Keratinocyte (primary cell): ENCODE results near the gene GRK3.

Experiments used
- EZH2 ChIP-seq: IDR thresholded peaks from one replicate; pipeline ENCODE4 v1.6.1; 2012; ENCODE audit warnings: inconsistent platforms, mild to moderate bottlenecking, low read length, moderate library complexity
- TF ChIP-seq, protein P1 (sequence below), 3 experiments: IDR thresholded peaks in 1 of 3; conservative IDR thresholded peaks in 1 of 3; optimal IDR thresholded peaks in 1 of 3; 2 replicates in 2 of 3; 3 replicates in 1 of 3; pipeline versions ENCODE3 to v1.5.1; 2011; ENCODE audit warnings: low read length in 3 of 3, mild to moderate bottlenecking in 3 of 3, moderate library complexity in 2 of 3, control low read depth in 1 of 3, inconsistent platforms in 1 of 3; ENCODE audit not compliant: insufficient read depth in 2 of 3; ENCODE audit errors: extremely low read depth in 1 of 3

DNA sequence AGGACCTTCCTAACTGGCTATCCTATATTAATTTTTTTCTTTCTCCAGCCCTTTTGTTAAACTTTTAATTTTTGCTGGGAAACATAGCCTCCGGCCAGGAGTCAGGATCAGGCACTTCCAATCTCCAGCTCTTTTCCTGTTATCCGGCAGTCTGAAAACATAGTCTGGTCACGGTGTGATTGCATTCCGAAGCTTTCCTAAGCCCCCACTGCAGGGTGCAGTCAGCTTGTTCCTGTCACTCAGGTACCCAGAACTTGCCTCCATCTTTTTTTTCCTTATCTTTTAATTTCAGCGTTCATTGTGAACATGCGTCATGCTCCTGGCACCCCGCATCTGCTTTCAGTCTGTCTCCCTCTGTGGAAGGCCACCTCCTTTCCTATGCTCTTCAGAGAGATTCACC, 59.4 kb downstream of the GRK3 start:
- TF ChIP-seq, protein P1, sequence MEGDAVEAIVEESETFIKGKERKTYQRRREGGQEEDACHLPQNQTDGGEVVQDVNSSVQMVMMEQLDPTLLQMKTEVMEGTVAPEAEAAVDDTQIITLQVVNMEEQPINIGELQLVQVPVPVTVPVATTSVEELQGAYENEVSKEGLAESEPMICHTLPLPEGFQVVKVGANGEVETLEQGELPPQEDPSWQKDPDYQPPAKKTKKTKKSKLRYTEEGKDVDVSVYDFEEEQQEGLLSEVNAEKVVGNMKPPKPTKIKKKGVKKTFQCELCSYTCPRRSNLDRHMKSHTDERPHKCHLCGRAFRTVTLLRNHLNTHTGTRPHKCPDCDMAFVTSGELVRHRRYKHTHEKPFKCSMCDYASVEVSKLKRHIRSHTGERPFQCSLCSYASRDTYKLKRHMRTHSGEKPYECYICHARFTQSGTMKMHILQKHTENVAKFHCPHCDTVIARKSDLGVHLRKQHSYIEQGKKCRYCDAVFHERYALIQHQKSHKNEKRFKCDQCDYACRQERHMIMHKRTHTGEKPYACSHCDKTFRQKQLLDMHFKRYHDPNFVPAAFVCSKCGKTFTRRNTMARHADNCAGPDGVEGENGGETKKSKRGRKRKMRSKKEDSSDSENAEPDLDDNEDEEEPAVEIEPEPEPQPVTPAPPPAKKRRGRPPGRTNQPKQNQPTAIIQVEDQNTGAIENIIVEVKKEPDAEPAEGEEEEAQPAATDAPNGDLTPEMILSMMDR (optimal IDR thresholded peaks at IDR 0.05 in 1 of 3, IDR thresholded peaks at IDR 0.05 in 1 of 3, conservative IDR thresholded peaks at IDR 0.05 in 1 of 3; ENCODE audit: extremely low read depth in 1 of 3, insufficient read depth in 2 of 3, low read length in 3 of 3): no peak
- no peak for TF ChIP-seq EZH2
